Measurements from ENCODE around the gene SLC12A7.

- TF ChIP-seq POLR2A (IDR thresholded peaks at IDR 0.05; ENCODE audit: low read length) (no peak), GATA1 (IDR thresholded peaks at IDR 0.05; ENCODE audit: low read depth, low read length) (no peak)
Measured at GRCh38 chr5:1069720-1070088, 42.2 kb downstream of the SLC12A7 start.
